ENCODE measurements around the gene PAPSS2. TPM values are rescaled to one million over a fixed set of nuclear protein-coding genes. Genes with fewer than 3 reads are reported as not detected.
"Not testable (repeated sequence)": the region's sequence is repeated elsewhere in the genome, so short reads cannot be mapped to it uniquely, and the experiment has no call there.

Gene PAPSS2
- total RNA-seq, 1 donor from 2014 or later, result 8.6 TPM

- ATAC-seq (ENCODE audit: poor library complexity) (no peak), DNase-seq (no peak)
- intact Hi-C loops (cut with DNase I), result no loop called here
Measured at GRCh38 chr10:87721781-87722180, 62.1 kb downstream of the PAPSS2 start.

- DNase-seq, result no peak
- ATAC-seq (ENCODE audit: poor library complexity), result no peak
- intact Hi-C loops (cut with DNase I), result no loop called here
Measured at GRCh38 chr10:87722716-87723115, 63.0 kb downstream of the PAPSS2 start.

GRCh38 chr10:87723500-87723899, 63.8 kb downstream of the PAPSS2 start:
- ATAC-seq (ENCODE audit: poor library complexity) (no peak), DNase-seq (no peak)
- intact Hi-C loops (cut with DNase I), result no loop called here

GRCh38 chr10:87724789-87725188, 65.1 kb downstream of the PAPSS2 start:
- DNase-seq, result no peak

GRCh38 chr10:87729940-87730339, 70.3 kb downstream of the PAPSS2 start:
- ATAC-seq (ENCODE audit: poor library complexity), result no peak
- intact Hi-C loops (cut with DNase I), result loop anchor here (10.0 kb wide), 1 partner anchor 195 kb away; no protein-coding TSS in a partner anchor
- DNase-seq, result no peak

More at GRCh38 chr10:87724789-87725188, 65.1 kb downstream of the PAPSS2 start:
- ATAC-seq (ENCODE audit: poor library complexity), result no peak
- intact Hi-C loops (cut with DNase I), result no loop called here

- DNase-seq (no peak), ATAC-seq (ENCODE audit: poor library complexity) (no peak)
- intact Hi-C loops (cut with DNase I), result loop anchor here (10.0 kb wide), 1 partner anchor 198 kb away; no protein-coding TSS in a partner anchor
Measured at GRCh38 chr10:87733081-87733480, 73.4 kb downstream of the PAPSS2 start.

- DNase-seq (no peak), ATAC-seq (ENCODE audit: poor library complexity) (peak; percentile 90)
- intact Hi-C loops (cut with DNase I), result loop anchor here (2.0 to 10.0 kb wide), 2 partner anchors 80 to 200 kb away; no protein-coding TSS in a partner anchor
Measured at GRCh38 chr10:87734987-87735827, 75.5 kb downstream of the PAPSS2 start.

GRCh38 chr10:87738253-87738652, 78.6 kb downstream of the PAPSS2 start:
- not testable (repeated sequence) for ATAC-seq (ENCODE audit: poor library complexity)
- intact Hi-C loops (cut with DNase I), result loop anchor here (10.0 kb wide), 1 partner anchor 203 kb away; no protein-coding TSS in a partner anchor

GRCh38 chr10:87739703-87740102, 80.0 kb downstream of the PAPSS2 start:
- ATAC-seq (ENCODE audit: poor library complexity), result no peak
- no peak for DNase-seq
- intact Hi-C loops (cut with DNase I), result loop anchor here (10.0 kb wide), 1 partner anchor 205 kb away; no protein-coding TSS in a partner anchor

More at GRCh38 chr10:87738253-87738652, 78.6 kb downstream of the PAPSS2 start:
- DNase-seq, result not testable (repeated sequence)

GRCh38 chr10:87740254-87740655, 80.6 kb downstream of the PAPSS2 start:
- ATAC-seq (ENCODE audit: poor library complexity) (peak; percentile 57), DNase-seq (no peak)
- intact Hi-C loops (cut with DNase I), result no loop called here

GRCh38 chr10:87742992-87743610, 83.4 kb downstream of the PAPSS2 start:
- peak; percentile 46 for DNase-seq
- peak; percentile 18 for ATAC-seq (ENCODE audit: poor library complexity)
- intact Hi-C loops (cut with DNase I), result not testable (repeated sequence)

GRCh38 chr10:87744606-87745005, 84.9 kb downstream of the PAPSS2 start:
- no peak for ATAC-seq (ENCODE audit: poor library complexity)
- DNase-seq, result no peak
- intact Hi-C loops (cut with DNase I), result no loop called here

GRCh38 chr10:87746911-87747310, 87.2 kb downstream of the PAPSS2 start:
- intact Hi-C loops (cut with DNase I), result no loop called here
- DNase-seq (no peak), ATAC-seq (ENCODE audit: poor library complexity) (no peak)

GRCh38 chr10:87748244-87748643, 88.6 kb downstream of the PAPSS2 start:
- DNase-seq; ATAC-seq (ENCODE audit: poor library complexity); intact Hi-C loops (cut with DNase I): not testable (repeated sequence)

GRCh38 chr10:87750001-87750671, 90.5 kb downstream of the PAPSS2 start:
- no peak for DNase-seq
- intact Hi-C loops (cut with DNase I), result no loop called here
- peak; percentile 43 for ATAC-seq (ENCODE audit: poor library complexity)

GRCh38 chr10:87750817-87751216, 91.1 kb downstream of the PAPSS2 start:
- intact Hi-C loops (cut with DNase I), result no loop called here
- ATAC-seq (ENCODE audit: poor library complexity), result no peak
- no peak for DNase-seq

GRCh38 chr10:87751274-87751673, 91.6 kb downstream of the PAPSS2 start:
- ATAC-seq (ENCODE audit: poor library complexity), result no peak
- intact Hi-C loops (cut with DNase I), result no loop called here

GRCh38 chr10:87752566-87752965, 92.9 kb downstream of the PAPSS2 start:
- intact Hi-C loops (cut with DNase I), result no loop called here
- ATAC-seq (ENCODE audit: poor library complexity) (no peak), DNase-seq (no peak)

More at GRCh38 chr10:87751274-87751673, 91.6 kb downstream of the PAPSS2 start:
- no peak for DNase-seq
